ENCODE data around the gene NLN.
"Not testable (repeated sequence)": the region's sequence is repeated elsewhere in the genome, so short reads cannot be mapped to it uniquely, and the experiment has no call there.

NLN gene

GRCh38 chr5:65721720-65722574 lies at the start of gene NLN, which contains the start of gene SGTB:
TSS of gene NLN (plus strand) at chr5:65722205. CDS start at chr5:65722374, 169 bp downstream.
TSS of gene SGTB (minus strand) at chr5:65722109. CDS start at chr5:65720807, 1,302 bp downstream.
- DNase-seq, result peak; percentile 95

- DNase-seq, result no peak
Measured at GRCh38 chr5:65672796-65673195, 49.2 kb upstream of the NLN start.

GRCh38 chr5:65674749-65675148 lies 47.3 kb upstream of the NLN start:
- DNase-seq, result no peak

GRCh38 chr5:65676056-65676455 lies 45.9 kb upstream of the NLN start:
- not testable (repeated sequence) for DNase-seq

DNA sequence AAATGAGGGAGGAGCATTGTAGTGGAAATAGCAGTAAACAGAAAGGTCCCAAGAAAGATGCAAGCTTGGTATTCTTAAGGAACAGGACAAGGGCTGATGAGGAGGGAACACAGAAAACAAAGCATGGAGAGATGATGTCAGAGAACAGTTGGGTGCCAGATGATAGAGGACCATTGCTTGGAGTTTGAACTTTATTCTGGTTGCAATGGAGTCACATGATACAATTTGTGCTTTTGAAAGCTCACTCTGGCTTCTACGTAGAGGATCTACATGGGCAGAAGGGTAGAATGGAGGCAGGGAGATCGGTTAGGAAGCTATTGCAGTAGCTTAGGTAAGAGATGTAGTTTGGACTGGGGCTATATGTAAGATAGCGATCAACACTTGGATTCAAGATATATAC lies 39.9 kb upstream of the NLN start:
- no peak for DNase-seq

DNA sequence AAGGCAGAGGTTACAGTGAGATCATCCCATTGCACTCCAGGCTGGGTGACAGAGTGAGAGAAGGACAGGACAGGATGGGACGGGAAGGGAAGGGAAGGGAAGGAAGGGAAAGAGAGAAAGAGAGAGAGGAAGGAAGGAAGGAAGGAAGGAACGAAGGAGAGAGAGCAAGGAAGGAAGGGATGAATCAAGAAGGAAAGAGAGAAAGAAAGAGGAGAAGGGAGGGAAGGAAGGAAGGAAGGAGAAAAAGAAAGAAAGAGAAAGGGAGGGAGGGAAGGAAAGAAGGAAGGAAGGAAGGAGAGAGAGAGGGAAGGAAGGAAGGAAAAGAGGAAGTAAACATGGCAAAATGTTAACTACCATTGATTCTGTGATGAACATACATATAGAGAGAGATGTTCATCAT lies 28.9 kb upstream of the NLN start:
- no peak for DNase-seq

DNA sequence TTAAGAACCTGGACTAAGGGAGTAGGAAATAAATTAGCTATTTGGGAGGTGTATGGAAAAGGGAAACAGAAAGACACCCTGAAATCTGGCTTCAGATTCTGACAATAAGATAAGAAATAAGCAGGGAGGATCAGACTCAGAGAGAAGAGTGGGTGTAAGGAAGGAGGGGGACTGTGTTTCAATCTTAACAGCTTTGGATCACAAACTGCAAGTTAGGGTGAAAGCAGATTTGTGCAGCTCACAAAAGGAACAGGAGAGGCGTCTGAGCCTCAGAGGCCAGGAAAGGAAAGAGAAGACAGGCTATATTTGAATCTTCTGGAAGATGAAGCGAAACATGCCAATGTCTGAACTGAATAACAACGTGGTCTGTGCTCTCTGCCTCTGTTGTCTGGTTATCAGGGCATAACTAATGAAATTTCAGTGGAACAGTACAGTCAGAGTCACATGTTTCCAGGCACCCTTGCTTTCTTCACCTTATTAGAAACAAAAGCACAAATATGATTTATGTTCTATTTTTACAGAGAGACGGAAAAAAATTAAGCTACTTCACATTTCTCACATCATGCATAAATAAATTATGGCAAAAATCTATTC lies 26.7 kb upstream of the NLN start:
- no peak for DNase-seq

DNA sequence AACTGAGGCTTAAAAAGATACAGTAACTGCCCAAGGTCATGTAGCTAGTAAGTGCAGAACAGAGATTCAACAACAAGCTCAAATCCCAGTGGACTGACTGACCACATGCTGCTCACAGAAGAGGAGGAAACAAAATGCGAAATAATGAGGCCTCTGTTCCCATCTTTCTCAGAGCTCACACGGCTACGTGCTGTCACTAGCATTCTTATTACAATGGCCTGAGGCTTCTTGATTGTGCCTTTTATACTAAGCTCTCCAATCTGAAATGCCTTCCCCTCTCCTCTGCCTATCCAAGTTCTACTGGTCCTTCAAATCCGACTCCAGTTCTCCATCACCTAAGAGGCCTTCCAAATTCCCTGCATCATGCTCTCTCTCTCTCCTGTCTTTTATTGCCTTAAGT lies 26.1 kb upstream of the NLN start:
- DNase-seq, result no peak

- DNase-seq, result no peak
Measured at GRCh38 chr5:65696892-65697291, 25.1 kb upstream of the NLN start.

DNA sequence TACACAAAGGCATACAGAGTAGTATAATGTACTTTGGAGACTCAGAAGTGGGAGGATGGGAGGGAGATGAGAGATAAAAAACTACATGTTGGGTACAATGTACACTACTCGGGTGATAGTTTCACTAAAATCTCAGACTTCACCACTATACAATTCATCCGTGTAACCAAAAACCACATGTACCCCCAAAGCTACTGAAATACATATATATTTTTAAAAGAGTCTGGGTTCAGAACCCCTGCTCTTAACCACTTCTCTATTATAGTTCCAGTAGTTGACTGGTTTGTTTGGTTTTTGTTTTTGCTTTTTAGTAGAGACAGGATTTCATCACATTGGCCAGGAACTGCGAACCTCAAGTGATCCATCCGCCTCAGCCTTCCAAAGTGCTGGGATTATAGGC lies 22.7 kb upstream of the NLN start:
- no peak for DNase-seq

DNA sequence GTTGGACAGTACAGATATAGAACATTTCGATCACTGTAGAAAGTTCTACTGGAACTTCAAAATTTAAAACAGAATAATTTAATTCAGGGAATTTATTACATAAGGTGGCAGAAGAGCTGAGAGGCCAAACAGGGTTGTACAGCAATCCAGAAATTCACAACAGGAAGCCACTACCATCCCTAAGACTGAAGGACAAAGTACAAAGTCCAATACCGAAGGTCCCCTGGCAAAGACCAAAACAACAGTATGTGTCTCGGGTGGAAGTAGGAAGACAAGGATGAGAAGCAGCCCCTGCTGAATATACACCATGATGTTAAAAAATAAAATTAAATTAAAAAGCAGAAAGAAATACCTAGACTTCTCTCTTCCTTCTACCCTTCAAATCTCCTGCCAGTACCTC lies 20.0 kb upstream of the NLN start:
- no peak for DNase-seq

- DNase-seq, result no peak
Measured at GRCh38 chr5:65704621-65705239, 17.3 kb upstream of the NLN start.

DNA sequence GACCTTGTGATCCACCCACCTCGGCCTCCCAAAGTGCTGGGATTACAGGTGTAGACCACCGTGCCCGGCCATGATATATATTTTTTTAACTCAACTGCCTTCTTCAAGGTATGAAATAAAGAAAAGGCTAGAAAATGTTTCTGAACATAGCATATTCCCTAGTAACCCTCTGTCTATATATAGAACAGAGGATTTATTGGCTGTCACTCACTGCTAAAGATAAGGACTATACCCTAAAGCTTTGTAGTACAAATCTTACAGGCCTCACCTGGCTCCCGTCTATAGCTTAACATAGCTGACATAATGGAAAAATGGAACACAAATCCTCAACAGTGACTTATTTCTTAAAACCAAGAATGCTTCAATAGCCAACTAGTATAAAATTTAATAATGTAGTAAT lies 14.3 kb upstream of the NLN start:
- no peak for DNase-seq

DNA sequence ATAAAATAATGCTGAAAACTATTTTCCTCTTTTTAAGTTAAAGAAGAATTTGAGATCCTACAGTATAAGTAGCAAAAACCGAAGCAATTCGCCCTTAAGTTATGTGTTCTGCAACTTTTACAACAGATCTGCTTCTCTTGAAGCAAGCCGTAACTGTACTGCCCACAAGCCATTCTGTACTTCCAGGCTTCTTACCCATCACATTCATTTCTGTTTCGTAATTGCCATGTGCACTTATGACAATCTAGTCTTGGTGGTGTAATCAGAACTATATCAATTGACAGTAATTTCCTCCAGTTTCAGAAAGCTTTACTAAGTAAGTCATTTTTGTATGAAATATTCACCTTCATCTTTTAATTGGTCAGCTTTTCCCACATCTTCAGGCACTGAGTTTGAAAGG lies 13.9 kb upstream of the NLN start:
- DNase-seq, result no peak

- DNase-seq, result no peak
Measured at GRCh38 chr5:65718576-65719310, 3.3 kb upstream of the NLN start.

- peak; percentile 33 for DNase-seq
Measured at GRCh38 chr5:65721050-65721719, 820 bp upstream of the NLN start.

GRCh38 chr5:65722575-65723403 lies 784 bp downstream of the NLN start:
- DNase-seq, result no peak

DNA sequence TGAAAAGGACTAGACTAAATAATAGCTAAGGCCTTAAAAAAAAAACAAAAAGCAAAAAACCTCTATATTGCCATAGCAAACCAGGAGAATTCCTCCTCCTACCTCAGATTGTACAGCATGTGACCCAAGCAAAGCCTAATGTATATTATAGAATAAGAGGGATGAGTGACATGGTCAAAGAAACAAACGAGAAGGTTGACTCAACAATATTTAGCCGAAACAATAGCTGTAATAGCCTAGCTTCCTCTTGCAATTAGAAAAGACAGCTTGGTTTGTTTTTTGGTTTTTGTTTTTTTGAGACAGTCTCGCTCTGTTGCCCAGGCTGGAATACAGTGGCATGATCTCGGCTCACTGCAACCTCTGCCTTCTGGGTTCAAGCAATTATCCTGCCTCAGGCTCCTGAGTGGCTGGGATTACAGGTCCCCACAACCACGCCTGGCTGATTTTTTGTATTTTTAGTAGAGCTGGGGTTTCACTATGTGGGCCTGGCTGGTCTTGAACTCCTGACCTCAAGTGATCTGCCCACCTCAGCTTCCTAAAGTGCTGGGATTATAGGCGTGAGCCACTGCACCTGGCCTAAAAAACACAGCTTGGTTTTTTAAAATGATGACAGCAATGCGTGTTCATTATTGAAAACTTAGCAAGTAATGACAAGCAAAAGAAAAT lies 5.6 kb downstream of the NLN start:
- no peak for DNase-seq

DNA sequence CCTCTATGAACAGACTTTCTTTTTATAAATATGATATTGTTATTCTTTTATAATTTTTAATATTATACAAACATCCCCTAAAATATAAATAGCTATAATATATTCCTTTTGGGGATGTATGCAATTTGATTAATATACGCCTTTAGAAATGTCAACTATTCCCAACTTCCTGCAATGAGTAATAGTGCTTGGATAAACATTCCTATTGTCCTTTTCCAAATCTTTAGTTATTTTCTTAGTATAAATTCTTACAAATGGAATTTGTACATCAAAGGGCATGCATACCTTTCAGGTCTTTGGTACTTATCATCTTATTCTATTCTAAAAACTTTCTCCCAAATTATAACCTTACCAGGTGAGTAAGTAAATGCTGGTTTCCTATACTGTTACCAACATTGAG lies 6.2 kb downstream of the NLN start:
- no peak for DNase-seq

DNA sequence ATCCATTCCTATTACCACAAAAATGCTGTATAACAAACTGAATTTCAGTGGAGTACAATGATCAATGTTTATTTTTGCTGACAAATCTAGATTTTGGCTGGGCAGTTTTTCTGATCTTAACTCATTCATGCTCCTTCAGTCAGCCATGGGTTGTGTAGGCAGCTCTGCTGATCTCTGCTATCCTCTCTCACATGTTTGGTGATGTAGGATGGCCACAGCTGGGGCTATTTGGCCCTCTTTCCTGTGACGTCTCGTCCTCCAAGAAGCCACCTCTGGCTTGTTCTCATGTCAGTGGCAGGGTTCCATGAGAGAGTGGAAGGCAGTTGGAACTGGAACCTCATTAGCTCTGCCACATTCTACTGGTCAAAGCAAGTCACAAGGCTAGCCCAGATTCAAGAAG lies 8.9 kb downstream of the NLN start:
- no peak for DNase-seq

GRCh38 chr5:65732046-65732445 lies 10.0 kb downstream of the NLN start:
- DNase-seq, result not testable (repeated sequence)

All from activated T-cell treated with anti-CD3 and anti-CD28 coated beads, Interleukin-2, amount 50 U/mL, for 1 hour (primary cell).